IPS DF 6.9 (cell line): ENCODE measurements around the gene SNPH.

ENCODE experiments used
- DNase-seq: peaks from one replicate; pipeline ENCODE4 v3.0.0-alpha.2; 2013; ENCODE audit warnings: low read depth, low spot score
- H3K27ac ChIP-seq: one replicate; pipeline ENCODE4 v1.5.1; 2013; ENCODE audit warnings: low read length, control low read depth
- H3K27me3 ChIP-seq: 2 replicates; pipeline ENCODE4 v1.6.1; 2013; ENCODE audit warnings: mild to moderate bottlenecking, low read length; ENCODE audit not compliant: control insufficient read depth, insufficient read depth
- H3K36me3 ChIP-seq: 2 replicates; pipeline ENCODE4 v1.6.1; 2013; ENCODE audit warnings: low read length; ENCODE audit not compliant: control insufficient read depth, insufficient read depth
- H3K4me1 ChIP-seq: 2 replicates; pipeline ENCODE4 v1.6.1; 2013; ENCODE audit warnings: low read length; ENCODE audit not compliant: control insufficient read depth, insufficient read depth
- H3K4me3 ChIP-seq: 2 replicates; pipeline ENCODE4 v1.5.1; 2013; ENCODE audit warnings: mild to moderate bottlenecking, low read length
- H3K9me3 ChIP-seq: 2 replicates; pipeline ENCODE4 v1.6.1; 2013; ENCODE audit warnings: low read length, inconsistent platforms; ENCODE audit not compliant: control insufficient read depth, insufficient read depth
- WGBS: extraction: QIAGEN DNeasy Blood & Tissue Kit; methylation state at CpG from one replicate; pipeline ENCODE4 v1.1.7; 2013; ENCODE audit warnings: mixed read lengths, missing lambda C conversion rate; ENCODE audit not compliant: insufficient read length, insufficient coverage; 5-methylcytosine and 5-hydroxymethylcytosine counted together

The SNPH gene

GRCh38 chr20:1287787-1288569 is 21.9 kb downstream of the SNPH start:
- Histone ChIP-seq H3K4me1 (no peaks in the 10 kb centered on the region; the same call in 1 of the 2 replicates), H3K4me3 (no peak overlapping the region), H3K9me3 (no peaks in the 10 kb centered on the region), H3K27me3 (no peaks in the 10 kb centered on the region), H3K36me3 (no peaks in the 10 kb centered on the region), H3K27ac (no peak overlapping the region)
- no CpG with 5 or more reads among the region's 11 CpGs for WGBS
- DNase-seq = no peak

- Histone ChIP-seq H3K4me1 (no peaks in the 10 kb centered on the region; the same call in 1 of the 2 replicates), H3K36me3 (no peaks in the 10 kb centered on the region), H3K4me3 (no peak overlapping the region), H3K9me3 (no peaks in the 10 kb centered on the region), H3K27ac (no peak overlapping the region), H3K27me3 (no peaks in the 10 kb centered on the region)
- no CpG with 5 or more reads among the region's 5 CpGs for WGBS
- no peak for DNase-seq
Measured at GRCh38 chr20:1291191-1291741, 25.2 kb downstream of the SNPH start.

GRCh38 chr20:1292620-1293019 is 26.5 kb downstream of the SNPH start:
- Histone ChIP-seq H3K36me3 (no peaks in the 10 kb centered on the region), H3K4me3 (no peak overlapping the region), H3K27me3 (no peaks in the 10 kb centered on the region), H3K4me1 (no peaks in the 10 kb centered on the region; the same call in 1 of the 2 replicates), H3K27ac (no peak overlapping the region), H3K9me3 (no peaks in the 10 kb centered on the region)
- DNase-seq = no peak
- no CpG with 5 or more reads among the region's 1 CpG for WGBS

GRCh38 chr20:1293641-1294379 is 27.7 kb downstream of the SNPH start:
- Histone ChIP-seq H3K4me3 (no peak overlapping the region), H3K4me1 (no peaks in the 10 kb centered on the region), H3K36me3 (no peaks in the 10 kb centered on the region), H3K9me3 (no peaks in the 10 kb centered on the region), H3K27me3 (no peaks in the 10 kb centered on the region), H3K27ac (no peak overlapping the region)
- no CpG with 5 or more reads among the region's 6 CpGs for WGBS
- DNase-seq = no peak

GRCh38 chr20:1294497-1294896 is 28.4 kb downstream of the SNPH start:
- no peaks in the 10 kb centered on the region for H3K27me3 ChIP-seq
- DNase-seq = no peak
- no CpG with 5 or more reads among the region's 8 CpGs for WGBS
- no peaks in the 10 kb centered on the region for H3K9me3 ChIP-seq
- no peak overlapping the region for H3K27ac ChIP-seq
- no peaks in the 10 kb centered on the region for H3K36me3 ChIP-seq
- H3K4me3 ChIP-seq = no peak overlapping the region
- no peaks in the 10 kb centered on the region for H3K4me1 ChIP-seq

GRCh38 chr20:1295276-1295930 is 29.3 kb downstream of the SNPH start:
- Histone ChIP-seq H3K36me3 (no peaks in the 10 kb centered on the region), H3K9me3 (no peaks in the 10 kb centered on the region), H3K27me3 (no peaks in the 10 kb centered on the region), H3K4me3 (no peak overlapping the region), H3K27ac (no peak overlapping the region), H3K4me1 (no peaks in the 10 kb centered on the region)
- no peak for DNase-seq
- WGBS = no CpG with 5 or more reads among the region's 20 CpGs

GRCh38 chr20:1296117-1296610 is 30.1 kb downstream of the SNPH start:
- H3K4me3 ChIP-seq = no peak overlapping the region
- H3K36me3 ChIP-seq = no peaks in the 10 kb centered on the region
- DNase-seq = no peak
- H3K9me3 ChIP-seq = no peaks in the 10 kb centered on the region
- H3K27me3 ChIP-seq = no peaks in the 10 kb centered on the region
- H3K27ac ChIP-seq = no peak overlapping the region
- WGBS = no CpG with 5 or more reads among the region's 20 CpGs
- no peaks in the 10 kb centered on the region for H3K4me1 ChIP-seq

- Histone ChIP-seq H3K9me3 (no peaks in the 10 kb centered on the region), H3K4me1 (no peaks in the 10 kb centered on the region), H3K27ac (no peak overlapping the region), H3K36me3 (no peaks in the 10 kb centered on the region), H3K27me3 (no peaks in the 10 kb centered on the region), H3K4me3 (no peak overlapping the region)
- WGBS = no CpG with 5 or more reads among the region's 14 CpGs
- DNase-seq = no peak
Measured at GRCh38 chr20:1296922-1297321, 30.8 kb downstream of the SNPH start.

GRCh38 chr20:1297486-1297885 is 31.4 kb downstream of the SNPH start:
- no CpG with 5 or more reads among the region's 2 CpGs for WGBS
- H3K9me3 ChIP-seq = no peaks in the 10 kb centered on the region
- no peaks in the 10 kb centered on the region for H3K4me1 ChIP-seq
- H3K4me3 ChIP-seq = no peak overlapping the region
- H3K36me3 ChIP-seq = no peaks in the 10 kb centered on the region
- no peak overlapping the region for H3K27ac ChIP-seq
- H3K27me3 ChIP-seq = no peaks in the 10 kb centered on the region
- no peak for DNase-seq

- DNase-seq = no peak
- WGBS = no CpG with 5 or more reads among the region's 5 CpGs
- H3K27ac ChIP-seq = no peak overlapping the region
- no peak overlapping the region for H3K4me3 ChIP-seq
- no peaks in the 10 kb centered on the region for H3K27me3 ChIP-seq
- no peaks in the 10 kb centered on the region for H3K9me3 ChIP-seq
- H3K36me3 ChIP-seq = no peaks in the 10 kb centered on the region
- H3K4me1 ChIP-seq = no peaks in the 10 kb centered on the region
Measured at GRCh38 chr20:1298166-1298565, 32.1 kb downstream of the SNPH start.
